Esophagus squamous epithelium (tissue), 5 donors: Measurements from ENCODE around the gene SLC25A4. TPM values are rescaled to one million over a fixed set of nuclear protein-coding genes. Genes with fewer than 3 reads are reported as not detected.
"Not testable (repeated sequence)": the region's sequence is repeated elsewhere in the genome, so short reads cannot be mapped to it uniquely, and the experiment has no call there.

ENCODE experiments used
- DNase-seq: peaks from one replicate; lab custom pipeline; 2025; lab: John Stamatoyannopoulos, UW
- H3K27ac ChIP-seq, 4 donors: fragments of 200-600 bp; sonication (generic); one replicate each; pipeline ENCODE4 v1.5.1; 2016 to 2019; ENCODE audit warnings: mild to moderate bottlenecking in 1 of 4
- H3K27me3 ChIP-seq, 4 donors: fragments of 200-600 bp; sonication (generic); 1 replicate in 3 of 4; 2 replicates in 1 of 4; pipeline versions ENCODE4 v1.5.1 to v1.6.0; 2017 to 2021; ENCODE audit warnings: antibody characterized with exemption in 1 of 4
- H3K36me3 ChIP-seq, 3 donors: fragments of 200-600 bp; sonication (generic); one replicate each; pipeline ENCODE4 v1.5.1; 2016 to 2019
- H3K4me1 ChIP-seq, 3 donors: fragments of 200-600 bp; sonication (generic); one replicate each; pipeline ENCODE4 v1.5.1; 2017 to 2019
- H3K4me3 ChIP-seq, 4 donors: fragments of 200-600 bp; sonication (generic); 1 replicate in 3 of 4; 2 replicates in 1 of 4; pipeline ENCODE4 v1.5.1; 2016 to 2019; ENCODE audit warnings: mild to moderate bottlenecking in 2 of 4, moderate library complexity in 1 of 4
- H3K9me3 ChIP-seq, 3 donors: fragments of 200-600 bp; sonication (generic); one replicate each; pipeline ENCODE4 v1.5.1; 2016 to 2019
- POLR2A ChIP-seq, 4 donors: fragments of 450-650 bp; IDR thresholded peaks; one replicate each; pipeline ENCODE4 v1.6.1; 2017; ENCODE audit warnings: antibody characterized with exemption in 4 of 4, mild to moderate bottlenecking in 4 of 4, moderate library complexity in 3 of 4
- WGBS, 2 donors: methylation state at CpG; one replicate each; pipeline ENCODE4 v1.1.5; 2018; 5-methylcytosine and 5-hydroxymethylcytosine counted together
- intact Hi-C: fragments of 100-400 bp; cut with DNase I; formaldehyde crosslinking; loops from one replicate; pipeline ENCODE4 v1.15.0; 2022
- total RNA-seq, 4 donors: library from RNA; depleted of rRNA; stranded (reverse); fragments of >200 nt; gene quantifications; one replicate each; pipeline ENCODE4 v1.1.0, GENCODE V29; 2016
- TF ChIP-seq, protein P1 (sequence below), 6 experiments: fragments of 450-650 bp in 4 of 6; fragments of 200-600 bp in 2 of 6; sonication (generic) in 2 of 6; IDR thresholded peaks; one replicate each; pipeline ENCODE4 v1.5.1; 2016 to 2019; ENCODE audit warnings: antibody characterized with exemption in 6 of 6, mild to moderate bottlenecking in 4 of 6, moderate library complexity in 4 of 6
- donor health status: DM: yes; HTN: yes; CAD: no.

SLC25A4 gene
- total RNA-seq, 4 donors from 2014 or later, result 12.4 to 24.0 (median 16.3) TPM

DNA sequence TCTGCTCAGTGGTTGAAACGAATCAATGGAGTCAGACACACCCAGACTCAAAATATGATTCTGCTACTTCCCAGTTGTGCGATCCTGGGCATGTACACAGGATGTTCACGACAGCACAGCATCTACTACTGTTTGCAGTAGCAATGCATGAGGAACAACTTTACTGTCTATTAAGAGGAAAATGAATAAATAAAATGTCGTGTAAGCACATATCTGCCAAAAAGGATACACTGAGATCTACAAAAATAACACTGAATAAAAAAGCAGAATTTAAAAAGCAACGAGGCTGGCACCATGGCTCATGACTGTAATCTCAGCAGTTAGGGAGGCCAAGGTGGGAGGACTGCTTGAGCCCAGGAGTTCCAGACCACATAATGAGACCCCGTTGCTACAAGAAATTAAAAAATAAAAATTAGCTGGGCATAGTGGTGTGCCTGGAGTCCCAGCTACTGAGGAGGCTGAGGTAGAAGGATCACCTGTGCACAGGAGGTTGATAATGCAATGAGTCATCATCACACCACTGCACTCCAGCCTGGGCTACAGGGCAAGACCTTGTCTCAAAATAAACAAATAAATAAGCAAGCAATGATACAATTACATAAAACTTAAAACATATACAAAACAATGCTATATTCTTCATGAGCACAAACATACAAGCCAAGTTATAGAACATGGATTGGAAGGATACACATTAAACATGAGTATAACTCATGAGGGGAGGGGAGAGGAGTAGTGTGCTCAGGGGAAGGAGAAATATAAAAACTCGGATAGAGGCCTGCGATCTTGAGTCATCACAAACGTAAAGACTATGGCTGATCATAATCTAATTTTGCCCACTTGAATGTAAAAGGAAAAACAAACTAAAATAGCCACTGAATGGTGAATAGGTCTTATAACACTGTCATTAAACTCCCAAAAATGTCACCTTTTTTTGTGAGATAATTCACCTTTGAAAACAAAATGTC lies 52.1 kb downstream of the SLC25A4 start:
- DNase-seq, result no peak
- 62 to 73% methylated on average over 9 of the region's 9 CpGs for WGBS, 2 donors
- no peak overlapping the region for H3K27ac ChIP-seq
- H3K9me3 ChIP-seq, result no peaks in the 10 kb centered on the region
- intact Hi-C loops, result no loop called here
- no peak overlapping the region for H3K4me3 ChIP-seq
- peaks cover 0 to 35% (median 0%) of the 10 kb centered on the region in 3 donors for H3K36me3 ChIP-seq
- no peaks in the 10 kb centered on the region for H3K27me3 ChIP-seq
- no peak for TF ChIP-seq POLR2A (IDR thresholded peaks at IDR 0.05)
- TF ChIP-seq, protein P1, sequence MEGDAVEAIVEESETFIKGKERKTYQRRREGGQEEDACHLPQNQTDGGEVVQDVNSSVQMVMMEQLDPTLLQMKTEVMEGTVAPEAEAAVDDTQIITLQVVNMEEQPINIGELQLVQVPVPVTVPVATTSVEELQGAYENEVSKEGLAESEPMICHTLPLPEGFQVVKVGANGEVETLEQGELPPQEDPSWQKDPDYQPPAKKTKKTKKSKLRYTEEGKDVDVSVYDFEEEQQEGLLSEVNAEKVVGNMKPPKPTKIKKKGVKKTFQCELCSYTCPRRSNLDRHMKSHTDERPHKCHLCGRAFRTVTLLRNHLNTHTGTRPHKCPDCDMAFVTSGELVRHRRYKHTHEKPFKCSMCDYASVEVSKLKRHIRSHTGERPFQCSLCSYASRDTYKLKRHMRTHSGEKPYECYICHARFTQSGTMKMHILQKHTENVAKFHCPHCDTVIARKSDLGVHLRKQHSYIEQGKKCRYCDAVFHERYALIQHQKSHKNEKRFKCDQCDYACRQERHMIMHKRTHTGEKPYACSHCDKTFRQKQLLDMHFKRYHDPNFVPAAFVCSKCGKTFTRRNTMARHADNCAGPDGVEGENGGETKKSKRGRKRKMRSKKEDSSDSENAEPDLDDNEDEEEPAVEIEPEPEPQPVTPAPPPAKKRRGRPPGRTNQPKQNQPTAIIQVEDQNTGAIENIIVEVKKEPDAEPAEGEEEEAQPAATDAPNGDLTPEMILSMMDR (IDR thresholded peaks at IDR 0.05), result no peak
- H3K4me1 ChIP-seq, result peaks cover 0 to 7% (median 0%) of the 10 kb centered on the region in 3 donors

DNA sequence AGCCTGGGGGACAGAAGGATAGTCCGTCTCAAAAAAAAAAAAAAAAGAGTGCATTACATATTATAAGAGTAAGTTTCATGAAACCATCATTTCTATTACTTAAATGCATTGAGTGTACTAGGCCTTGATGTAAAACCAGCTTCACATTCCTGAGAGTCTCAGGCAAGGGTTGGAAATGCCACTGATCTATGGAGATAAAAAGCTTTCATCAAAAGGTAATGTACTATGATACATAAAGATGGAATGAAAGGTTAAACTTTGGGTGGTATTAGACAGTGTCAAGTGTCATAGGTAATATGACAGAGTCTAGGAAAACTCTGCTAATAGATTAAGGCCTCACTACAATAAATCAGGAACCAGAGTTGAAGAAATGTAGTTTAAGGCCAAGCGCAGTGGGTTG lies 53.4 kb downstream of the SLC25A4 start:
- H3K27ac ChIP-seq, result no peak overlapping the region
- intact Hi-C loops, result no loop called here
- peaks cover 0 to 7% (median 0%) of the 10 kb centered on the region in 3 donors for H3K4me1 ChIP-seq
- TF ChIP-seq, protein P1 (IDR thresholded peaks at IDR 0.05), result no peak
- no peak for TF ChIP-seq POLR2A (IDR thresholded peaks at IDR 0.05)
- H3K27me3 ChIP-seq, result no peaks in the 10 kb centered on the region
- no peak for DNase-seq
- WGBS, 2 donors, result 89 to 98% methylated on average over 2 of the region's 2 CpGs
- peaks cover 0 to 26% (median 0%) of the 10 kb centered on the region in 3 donors for H3K36me3 ChIP-seq
- H3K9me3 ChIP-seq, result no peaks in the 10 kb centered on the region
- no peak overlapping the region for H3K4me3 ChIP-seq

DNA sequence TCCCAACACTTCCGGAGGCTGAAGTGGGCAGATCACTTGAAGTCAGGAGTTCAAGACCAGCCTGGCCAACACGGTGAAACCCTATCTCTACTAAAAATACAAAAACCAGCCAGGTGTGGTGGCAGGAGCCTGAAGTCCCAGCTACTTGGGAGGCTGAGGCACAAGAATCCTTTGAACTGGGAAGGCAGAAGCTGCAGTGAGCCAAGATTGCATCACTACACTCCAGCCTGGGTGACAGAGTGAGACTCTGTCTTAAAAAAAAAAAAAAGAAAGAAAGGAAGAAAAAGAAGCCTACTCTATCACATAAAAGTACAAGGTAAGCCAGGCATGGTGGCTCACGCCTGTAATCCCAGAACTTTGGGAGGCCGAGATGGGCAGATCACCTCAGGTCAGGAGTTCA lies 55.1 kb downstream of the SLC25A4 start:
- intact Hi-C loops, H3K27me3 ChIP-seq, H3K9me3 ChIP-seq, H3K27ac ChIP-seq, H3K4me3 ChIP-seq, DNase-seq: not testable (repeated sequence)
- Histone ChIP-seq H3K4me1 (peaks cover 9 to 25% (median 12%) of the 10 kb centered on the region in 3 donors), H3K36me3 (peaks cover 0 to 26% (median 0%) of the 10 kb centered on the region in 3 donors)
- 92 to 100% methylated on average over 4 of the region's 4 CpGs for WGBS, 2 donors

Other genes with a start within 250 kb of the SLC25A4 start
- not detected for gene HELT, start 124.8 kb upstream of the SLC25A4 start, total RNA-seq
- 10 to 100 TPM; 14.6 to 34.0 (median 20.0) TPM for gene CFAP97, start 60.7 kb downstream of the SLC25A4 start, total RNA-seq
- gene SNX25, start 66.3 kb downstream of the SLC25A4 start, total RNA-seq, result 10 to 100 TPM in 1 of 4 donors, 1 to 10 TPM in 3; 5.5 to 18.9 (median 7.5) TPM